GM18909 (cell line): Measurements from ENCODE around the gene FAM20A.
"Not testable (repeated sequence)": the region's sequence is repeated elsewhere in the genome, so short reads cannot be mapped to it uniquely, and the experiment has no call there.

Source experiments
- ATAC-seq: cut with Tn5 transposase; IDR thresholded peaks from one replicate; pipeline ENCODE4 v1.9.1; 2021; ENCODE audit warnings: mild to moderate bottlenecking; ENCODE audit not compliant: unreplicated experiment, poor library complexity

The FAM20A gene

DNA sequence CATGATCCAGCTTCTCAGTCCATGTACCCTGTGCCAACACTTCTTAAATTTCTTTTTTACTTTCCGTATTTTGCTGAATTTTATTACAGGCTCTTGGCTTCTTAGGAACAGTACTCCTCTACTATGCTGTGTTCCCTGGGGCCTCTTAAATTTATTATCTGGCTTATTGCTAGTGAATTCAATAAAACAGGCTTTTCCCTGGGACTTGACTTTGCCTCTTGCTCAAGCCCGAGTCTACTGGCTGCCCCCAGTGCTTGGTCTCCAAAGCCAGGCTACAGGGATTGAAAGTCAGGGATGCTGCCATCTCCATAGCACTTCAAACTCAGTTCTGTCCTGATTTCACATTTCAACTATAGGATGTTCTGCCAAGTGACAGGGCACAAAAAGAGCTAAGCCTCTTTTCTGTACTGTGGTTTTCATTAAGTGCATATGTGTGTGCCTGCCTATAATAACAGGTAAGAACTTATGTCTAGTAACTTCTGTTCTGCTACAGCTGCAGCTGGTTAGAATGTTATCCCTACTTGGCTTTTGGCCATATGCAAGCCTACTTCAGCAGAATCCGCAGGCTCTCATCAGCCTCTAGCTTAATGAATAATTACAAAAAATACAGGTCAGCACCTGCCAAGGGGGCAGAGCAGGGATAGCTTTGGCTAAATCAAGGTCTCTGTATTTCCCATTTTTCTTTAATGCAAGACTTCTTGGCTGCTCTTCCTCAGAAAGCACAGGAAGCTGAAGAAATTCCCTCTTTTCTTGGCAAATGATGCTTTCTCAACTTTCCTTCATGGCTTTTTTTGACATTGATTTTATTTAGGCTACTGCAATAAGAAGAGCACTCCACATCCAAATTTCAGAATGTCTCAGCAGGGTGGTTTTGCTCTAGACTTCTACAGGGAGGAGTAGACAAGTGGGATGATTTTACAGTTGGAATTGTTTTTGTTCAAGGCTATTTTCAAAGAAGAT, 8.2 kb downstream of the FAM20A start:
- ATAC-seq, result no peak

DNA sequence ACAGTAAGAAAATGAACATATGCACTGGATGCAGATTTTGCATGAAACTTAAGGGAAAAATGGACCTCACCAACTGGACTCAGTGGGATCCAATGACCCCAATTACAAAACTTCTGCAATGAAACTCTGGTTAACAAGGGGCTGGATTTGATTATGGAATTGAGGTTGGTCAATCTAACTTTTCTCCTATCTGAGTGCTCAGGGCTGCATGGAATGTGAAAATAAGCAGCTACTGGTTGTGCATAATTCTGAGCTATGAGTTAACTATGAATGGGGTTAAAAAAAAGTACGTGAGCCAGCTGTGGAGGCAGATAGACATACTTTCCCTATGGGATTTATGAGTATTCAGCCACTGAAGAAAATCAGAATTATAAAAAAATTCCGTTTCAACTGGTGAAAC, 9.2 kb downstream of the FAM20A start:
- ATAC-seq, result no peak

DNA sequence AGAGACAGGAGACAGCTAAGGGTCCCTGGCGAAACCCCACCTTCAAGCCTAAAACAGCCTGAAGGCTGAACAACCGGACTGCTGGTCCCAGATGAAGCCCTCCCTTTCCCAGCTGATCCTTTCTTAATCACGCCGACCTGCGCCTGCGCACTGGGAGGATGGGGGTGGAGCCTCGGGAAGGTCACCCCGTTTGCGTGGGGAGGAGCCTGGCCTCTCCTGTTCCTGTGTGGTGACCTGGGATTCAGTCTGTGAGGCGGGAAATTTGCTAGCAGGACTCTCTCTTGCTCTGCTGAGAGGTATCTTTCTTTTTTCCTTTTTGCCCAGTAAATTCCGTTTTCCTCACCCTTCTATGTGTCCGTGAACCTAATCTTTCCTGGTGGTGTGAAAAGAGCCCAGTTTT, 9.6 kb downstream of the FAM20A start:
- no peak for ATAC-seq

DNA sequence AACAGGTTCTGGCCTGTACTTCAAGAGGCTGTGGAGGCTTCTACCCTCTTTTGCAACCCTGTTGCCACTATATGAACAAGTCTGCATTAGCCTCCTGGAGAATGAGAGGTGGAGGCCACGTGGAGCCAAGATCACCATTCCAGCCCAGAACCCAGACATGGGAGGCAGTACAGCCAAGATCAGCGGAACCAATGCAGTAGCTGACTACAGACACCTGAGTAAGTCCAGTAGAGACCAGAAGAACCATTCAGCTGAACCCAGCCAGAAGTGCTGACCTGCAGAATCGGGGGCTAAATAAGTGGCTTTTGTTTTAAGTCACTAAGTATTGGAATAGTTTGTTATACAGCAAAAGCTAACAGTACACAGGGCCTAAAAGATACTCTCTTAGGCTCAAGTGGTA, 12.1 kb downstream of the FAM20A start:
- ATAC-seq, result no peak

DNA sequence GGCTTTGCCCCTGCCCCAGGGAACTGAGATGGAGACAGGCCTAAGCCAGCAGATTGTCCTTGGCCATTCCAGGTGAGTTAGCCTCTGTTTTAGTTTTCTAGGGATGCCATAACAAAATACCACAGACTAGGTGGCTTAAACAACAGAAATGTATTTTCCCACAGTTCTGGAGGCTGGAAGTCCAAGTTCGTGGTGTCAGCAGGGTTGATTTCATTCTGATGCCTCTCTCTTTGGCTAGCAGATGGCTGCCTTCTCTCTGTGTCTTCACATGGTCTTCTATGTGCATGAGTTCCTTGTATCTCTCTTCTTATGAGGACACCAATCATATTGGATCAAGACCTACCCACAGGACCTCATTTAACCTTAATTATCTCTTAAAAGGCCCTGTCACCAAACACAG, 12.8 kb downstream of the FAM20A start:
- ATAC-seq, result no peak

DNA sequence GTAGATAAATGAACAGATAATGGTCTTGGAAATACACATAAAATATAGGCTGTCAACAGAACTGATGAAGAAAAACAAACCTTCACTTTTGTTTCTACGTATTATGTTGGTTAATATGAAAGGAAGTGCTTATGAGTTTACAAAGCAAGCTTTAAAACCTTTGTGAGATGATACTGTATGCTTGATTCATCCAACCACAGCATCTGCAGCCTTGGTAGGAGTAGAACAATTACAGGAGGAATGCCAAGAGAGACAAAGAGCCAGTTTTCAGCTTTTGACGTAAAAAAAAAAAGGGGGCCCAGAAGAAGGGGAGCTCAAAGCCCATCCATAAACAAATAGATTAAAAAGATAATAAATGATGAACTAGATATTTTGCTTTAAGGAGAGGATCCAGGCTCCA, 13.3 kb downstream of the FAM20A start:
- ATAC-seq, result no peak

DNA sequence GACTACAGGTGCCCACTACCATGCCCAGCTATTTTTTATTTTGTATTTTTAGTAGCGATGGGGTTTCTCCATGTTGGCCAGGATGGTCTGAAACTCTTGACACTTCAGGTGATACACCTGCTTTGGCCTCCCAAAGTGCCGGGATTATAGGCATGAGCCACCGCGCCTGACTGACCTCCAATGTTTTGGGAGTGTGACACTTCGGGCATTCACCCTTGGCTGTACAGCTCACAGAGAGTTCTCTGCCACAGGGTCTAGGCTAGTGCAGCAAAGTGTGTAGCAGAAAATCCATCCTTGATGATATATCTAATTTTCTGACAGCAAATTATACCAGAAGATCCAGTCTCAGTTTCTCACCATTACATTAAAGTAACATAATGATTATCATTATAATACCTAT, 14.1 kb downstream of the FAM20A start:
- no peak for ATAC-seq

DNA sequence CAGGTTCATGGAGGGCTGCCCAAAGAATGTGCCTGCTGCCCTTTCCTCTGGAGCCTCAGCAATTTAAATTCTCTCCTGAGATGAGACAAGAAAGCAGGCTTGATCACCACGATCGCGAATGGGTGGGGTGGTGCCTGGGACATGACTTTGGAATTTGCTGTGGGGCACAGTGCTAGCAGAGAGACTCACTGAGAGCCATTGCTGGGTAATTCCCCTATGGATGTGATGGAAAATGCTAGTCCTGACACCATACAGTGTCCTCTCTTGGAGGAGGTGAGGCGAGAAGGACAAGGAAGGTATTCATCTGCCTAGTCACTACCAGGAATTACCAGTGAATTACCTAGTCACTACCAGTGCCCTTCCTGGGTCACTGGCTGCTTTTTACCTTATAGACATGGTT, 15.5 kb downstream of the FAM20A start:
- ATAC-seq, result no peak

DNA sequence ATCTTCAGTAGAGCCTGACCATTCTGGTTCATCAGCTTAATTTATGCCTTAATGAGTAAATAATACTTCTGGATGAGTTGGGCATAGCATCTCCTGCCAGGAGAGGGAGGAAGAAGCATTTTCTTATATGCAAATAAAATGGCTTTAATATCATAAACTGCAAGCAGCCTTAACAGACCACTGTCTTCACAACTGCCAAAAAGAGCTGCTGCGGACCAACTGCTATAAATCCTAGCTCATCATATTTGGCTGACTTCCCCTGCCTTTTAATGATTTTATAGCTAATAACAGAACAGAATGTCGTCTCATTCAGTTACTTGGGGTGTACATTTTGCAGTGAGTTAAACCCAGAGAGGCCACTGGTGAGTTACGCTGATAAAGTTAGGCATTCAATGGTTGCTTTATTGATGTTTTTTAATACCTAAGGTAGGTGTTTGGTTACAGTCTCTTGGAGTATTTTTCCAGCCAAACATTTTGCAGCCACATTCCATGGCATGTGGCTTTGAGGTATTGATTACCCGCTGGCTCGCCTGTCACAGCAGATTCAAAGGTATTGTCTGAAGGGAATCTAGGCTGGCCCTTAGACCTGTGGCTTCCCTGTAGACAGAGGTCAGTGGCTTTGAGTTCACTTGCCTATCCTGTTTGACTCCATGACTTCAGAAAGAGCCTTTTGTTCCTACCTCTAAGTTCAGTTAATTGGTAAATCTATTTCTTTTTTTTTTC, 16.4 kb downstream of the FAM20A start:
- ATAC-seq, result no peak

DNA sequence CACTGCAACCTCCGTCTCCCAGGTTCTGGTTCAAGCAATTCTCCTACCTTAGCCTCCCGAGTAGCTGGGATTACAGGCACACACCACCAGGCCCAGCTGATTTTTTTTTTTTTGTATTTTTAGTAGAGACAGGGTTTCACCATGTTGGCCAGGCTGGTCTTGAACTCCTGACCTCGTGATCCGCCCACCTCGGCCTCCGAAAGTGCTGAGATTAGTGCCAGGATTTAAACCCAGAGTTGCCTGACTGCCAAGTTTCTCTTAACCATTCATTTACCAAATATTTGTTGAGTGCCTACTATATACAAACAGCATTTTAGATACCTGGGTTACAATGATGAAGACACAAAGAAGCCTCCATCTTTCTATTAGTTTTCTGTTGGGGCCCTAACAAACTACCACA, 18.3 kb downstream of the FAM20A start:
- not testable (repeated sequence) for ATAC-seq

DNA sequence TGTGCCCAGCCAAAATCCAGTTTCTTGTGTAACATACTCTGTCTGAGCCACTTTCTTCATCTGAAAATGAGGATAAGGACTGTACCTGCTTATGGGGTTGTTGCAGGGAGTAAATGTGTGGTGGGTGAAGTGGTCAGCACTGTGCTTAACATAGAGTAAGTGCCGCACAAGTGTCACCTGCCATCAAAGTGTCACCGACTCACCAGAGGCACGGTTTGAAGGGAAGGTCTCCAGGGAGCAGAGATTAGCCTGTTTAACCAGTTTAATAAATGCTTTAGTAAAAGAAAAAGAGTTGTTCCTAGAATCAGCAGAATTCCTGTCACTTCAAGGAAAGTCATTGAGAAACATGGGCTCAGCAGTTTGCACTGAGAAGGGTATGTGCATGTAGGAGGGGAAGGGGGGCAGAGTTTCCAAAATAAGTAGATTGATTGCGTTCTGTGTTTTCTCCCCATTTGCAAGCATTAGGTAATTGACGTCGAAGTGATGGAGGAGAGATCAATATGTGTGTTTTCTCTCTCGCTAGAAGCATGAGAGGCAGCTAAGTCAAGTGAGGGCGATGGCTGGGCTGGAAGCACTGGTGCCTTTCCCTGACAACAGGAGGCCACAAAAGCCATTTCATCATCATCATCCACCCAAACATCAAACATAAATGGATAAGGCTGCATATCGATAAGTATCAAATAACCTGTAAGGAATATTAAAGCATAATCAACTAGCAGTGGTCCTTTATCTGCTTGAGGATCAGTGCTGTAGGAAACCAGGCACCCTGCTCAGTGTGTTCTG, 19.1 kb downstream of the FAM20A start:
- ATAC-seq, result no peak

DNA sequence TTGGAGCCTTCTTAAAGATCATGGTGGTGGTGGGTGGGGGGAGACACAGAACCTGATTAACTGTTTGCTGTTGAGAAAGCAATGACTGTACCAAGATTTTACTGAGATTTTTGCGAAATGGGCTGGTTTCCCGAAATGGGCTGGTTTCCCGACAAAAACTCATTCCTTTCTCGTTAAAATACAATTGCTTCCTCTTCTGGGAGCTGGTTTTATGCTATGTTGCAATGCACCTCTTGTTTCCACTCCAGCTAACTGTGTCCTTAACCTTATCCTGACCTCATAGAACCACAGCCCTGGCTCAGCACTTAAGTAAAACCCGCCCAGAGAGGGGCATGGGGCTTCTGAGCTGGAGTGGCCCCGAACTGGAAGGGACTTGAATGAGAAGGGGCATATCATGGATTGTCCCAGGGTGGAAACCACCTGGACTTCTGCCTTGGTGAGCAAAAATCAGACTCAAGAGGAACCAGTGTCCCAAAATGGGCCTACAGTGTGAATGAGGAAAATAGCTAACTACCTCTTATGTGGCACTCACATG, 20.9 kb downstream of the FAM20A start:
- no peak for ATAC-seq

DNA sequence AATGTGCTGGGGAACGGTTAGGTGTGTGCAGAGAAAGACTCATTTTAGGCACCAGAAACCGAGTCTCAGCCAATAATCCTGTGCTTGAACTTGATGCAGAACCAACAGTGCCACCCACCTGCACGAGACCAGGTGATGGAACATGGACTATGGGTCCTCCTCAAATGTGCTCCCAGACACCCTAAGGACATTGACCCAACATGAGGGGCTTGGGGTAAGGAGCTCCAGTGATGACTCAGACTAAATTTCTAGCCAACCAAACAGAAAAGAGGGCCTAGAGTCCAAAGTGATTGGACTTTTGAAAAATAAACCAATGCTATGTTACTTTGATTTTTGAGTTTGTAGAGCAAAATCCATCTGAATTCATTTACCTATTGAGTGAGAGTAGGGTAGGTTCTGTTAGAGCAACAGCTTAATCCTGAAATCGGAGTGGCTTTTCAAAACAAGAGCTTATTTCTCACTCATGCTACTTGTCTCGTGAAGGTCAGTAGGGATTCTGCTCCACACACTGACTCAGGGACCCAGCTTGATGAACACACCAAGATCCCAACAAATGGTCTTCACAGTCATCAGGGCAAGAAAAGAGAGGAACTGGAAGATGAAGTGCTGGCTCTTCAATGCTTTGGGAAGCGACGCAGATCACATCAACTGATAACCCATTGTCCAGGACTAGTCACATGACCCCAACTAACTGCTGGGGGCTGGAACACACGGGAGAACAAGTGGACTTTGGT, 21.8 kb downstream of the FAM20A start:
- no peak for ATAC-seq

DNA sequence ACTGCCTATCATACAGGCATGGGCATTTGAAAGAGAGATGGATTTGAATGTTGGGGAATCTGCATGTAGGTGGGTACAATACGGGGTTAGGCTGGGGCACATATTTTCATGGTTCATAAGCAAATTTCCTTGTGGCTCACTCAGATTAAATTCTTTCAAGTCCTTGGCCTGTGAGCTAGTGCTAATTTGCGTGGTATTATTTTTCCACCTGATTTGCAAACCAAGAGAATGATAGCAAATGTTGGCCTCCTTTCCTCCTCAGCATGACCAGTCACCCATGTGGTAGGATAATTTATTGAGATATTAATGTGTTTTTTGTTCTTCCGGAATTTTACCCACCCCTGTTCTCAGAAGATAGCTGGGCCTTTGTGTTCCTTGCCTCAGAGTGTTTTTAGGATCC, 22.9 kb downstream of the FAM20A start:
- ATAC-seq, result no peak

DNA sequence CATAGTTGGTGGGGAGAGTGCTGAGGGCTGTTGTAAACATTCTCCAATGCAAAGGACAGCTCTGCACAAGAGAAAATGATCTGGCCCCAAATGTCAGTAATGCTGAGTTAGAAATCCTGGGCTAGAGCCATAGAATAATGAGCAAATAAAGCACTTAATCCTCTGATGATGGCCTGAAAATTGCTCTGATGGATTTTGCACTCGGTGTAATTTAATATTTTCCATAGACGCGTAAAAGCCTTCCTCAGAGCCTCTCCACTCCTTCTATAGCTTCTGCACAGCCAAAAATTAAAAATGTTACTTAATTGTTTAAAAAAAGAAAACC, 23.7 kb downstream of the FAM20A start:
- ATAC-seq, result no peak

DNA sequence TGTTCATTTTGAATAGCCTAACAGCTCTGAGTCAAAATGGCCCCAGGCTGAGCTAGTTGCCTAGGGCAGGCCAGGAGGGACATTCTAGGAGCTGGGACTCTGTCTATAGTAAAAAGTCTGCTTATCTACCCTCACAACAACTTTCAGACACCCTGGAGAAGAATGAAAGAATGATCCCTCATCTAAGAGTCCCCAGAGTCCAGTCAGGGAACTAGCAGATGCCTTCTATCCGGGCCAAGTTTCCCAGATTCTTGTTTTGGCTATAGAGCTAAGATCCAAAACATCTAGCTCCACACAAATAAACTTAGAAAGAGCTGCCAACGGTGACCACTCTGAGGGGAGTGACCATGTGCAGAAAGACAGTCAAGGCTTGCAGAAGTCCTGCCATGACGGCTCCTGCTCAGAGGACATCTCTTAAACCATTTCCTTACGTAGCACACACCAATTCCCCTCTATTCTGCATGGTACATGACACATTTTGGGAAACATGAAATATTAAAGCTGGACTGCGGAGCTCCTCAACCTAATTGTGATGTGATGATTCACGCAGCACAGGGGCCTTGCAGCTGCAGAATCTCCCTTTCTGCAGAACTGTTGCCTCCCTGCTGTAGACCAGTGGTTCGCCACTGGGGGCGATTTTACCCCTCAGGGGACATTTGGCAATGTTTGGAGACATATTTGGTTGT, 24.2 kb downstream of the FAM20A start:
- ATAC-seq, result no peak

DNA sequence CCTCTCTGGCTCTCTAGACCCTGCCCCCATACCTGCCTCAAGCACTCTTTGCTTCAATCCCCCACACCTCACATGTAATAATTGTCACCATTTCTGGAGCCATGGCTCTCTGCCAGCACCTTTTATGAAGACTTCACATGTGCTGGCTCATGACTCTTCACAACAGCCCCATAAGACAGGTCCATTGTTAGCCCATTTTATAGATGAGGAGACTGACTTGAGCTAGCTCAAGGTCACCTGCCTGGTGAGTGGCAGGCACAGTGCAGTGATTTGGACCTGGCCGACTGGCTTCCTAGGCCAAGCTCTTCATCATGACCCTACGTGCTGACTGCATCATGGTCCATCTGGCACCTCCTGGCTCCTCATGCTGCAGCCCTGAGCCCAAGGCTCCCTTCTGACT, 25.0 kb downstream of the FAM20A start:
- no peak for ATAC-seq

DNA sequence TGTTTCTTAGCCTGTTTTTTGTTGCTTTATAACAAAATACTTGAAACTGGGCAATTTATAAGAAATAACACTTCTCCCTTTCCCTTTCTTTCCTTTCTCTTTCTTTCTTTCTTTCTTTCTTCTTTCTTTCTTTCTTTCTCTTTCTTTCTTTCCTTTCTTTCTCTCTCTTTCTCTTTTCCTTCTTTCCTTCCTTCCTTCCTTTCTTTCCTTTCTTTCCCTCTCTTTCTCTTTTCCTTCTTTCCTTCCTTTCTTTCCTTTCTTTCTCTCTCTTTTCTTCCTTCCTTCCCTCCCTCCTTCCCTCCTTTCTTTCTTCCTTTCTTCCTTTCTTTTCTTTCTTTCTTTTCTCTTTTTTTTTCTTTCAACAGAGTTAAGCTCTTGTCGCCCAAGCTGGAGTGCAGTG, 27.8 kb downstream of the FAM20A start:
- no peak for ATAC-seq

DNA sequence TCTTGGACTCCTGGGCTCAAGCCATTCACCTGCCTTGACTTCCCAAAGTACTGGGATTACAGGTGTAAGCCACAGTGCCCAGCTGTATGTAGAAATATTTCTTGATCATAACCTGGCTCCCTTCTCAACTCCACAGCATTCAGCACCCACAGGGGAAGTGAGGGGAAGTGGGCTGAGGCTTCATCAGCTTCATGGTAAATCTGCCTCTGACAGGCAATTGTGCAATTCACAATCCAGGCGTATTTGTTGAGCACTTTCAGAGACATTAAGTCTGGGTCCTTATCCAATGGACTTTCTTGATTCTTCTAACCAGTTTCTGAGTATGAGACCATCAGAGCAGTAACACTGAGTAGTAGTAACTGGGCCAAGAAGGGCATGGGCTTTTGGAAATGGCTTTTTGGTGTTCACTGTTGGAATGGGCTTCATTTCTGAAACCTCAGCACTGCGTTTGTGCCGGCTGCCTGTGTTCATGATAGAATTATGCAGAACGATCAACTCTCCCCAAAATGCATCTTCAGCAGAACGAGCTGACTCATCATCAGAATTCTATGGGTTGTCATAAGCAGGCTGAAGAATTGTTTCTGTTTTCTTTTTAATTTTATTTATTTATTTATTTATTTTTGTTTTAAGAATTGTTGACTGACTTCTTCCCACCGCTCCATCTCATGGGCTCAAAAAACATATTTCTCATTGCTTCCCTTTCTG, 28.9 kb downstream of the FAM20A start:
- no peak for ATAC-seq
